Spinal cord (tissue), 10 donors: ENCODE measurements around the gene MYPN. TPM values are rescaled to one million over a fixed set of nuclear protein-coding genes. Genes with fewer than 3 reads are reported as not detected.

Experiments used
- DNase-seq, 6 donors: peaks; one replicate each; pipeline versions ENCODE4 v3.0.0 to v3.0.0-alpha.2; 2013 to 2015; ENCODE audit warnings: low spot score in 6 of 6, low read depth in 4 of 6
- H3K27ac ChIP-seq: one replicate; pipeline ENCODE4 v1.5.1; 2013; ENCODE audit warnings: low read depth, low read length, control low read depth
- H3K27me3 ChIP-seq: one replicate; pipeline ENCODE4 v1.6.1; 2013; ENCODE audit warnings: low read length; ENCODE audit not compliant: control insufficient read depth, insufficient read depth
- H3K36me3 ChIP-seq: one replicate; pipeline ENCODE4 v1.6.1; 2013; ENCODE audit warnings: low read length; ENCODE audit not compliant: control insufficient read depth, insufficient read depth
- H3K4me1 ChIP-seq: one replicate; pipeline ENCODE4 v1.6.1; 2013; ENCODE audit warnings: low read length; ENCODE audit not compliant: control insufficient read depth, insufficient read depth
- H3K4me3 ChIP-seq: one replicate; pipeline ENCODE4 v1.5.1; 2013; ENCODE audit warnings: low read depth, low read length, control low read depth
- H3K9me3 ChIP-seq: one replicate; pipeline ENCODE4 v1.6.1; 2013; ENCODE audit warnings: low read length; ENCODE audit not compliant: control insufficient read depth, insufficient read depth
- whole genome bisulfite sequencing: methylation state at CpG from one replicate; pipeline ENCODE4 v1.1.5; 2013; ENCODE audit warnings: missing lambda C conversion rate; ENCODE audit not compliant: insufficient coverage; 5-methylcytosine and 5-hydroxymethylcytosine counted together
- polyA plus RNA-seq, 2 donors: library from polyadenylated mRNA; unstranded; fragments of 120-200 nt; gene quantifications; one replicate each; pipeline ENCODE4 v1.2.1, GENCODE V29; 2013; ENCODE audit not compliant: insufficient read length in 2 of 2
- total RNA-seq, 2 donors: library from RNA; depleted of rRNA in 1 of 2; stranded (reverse); fragments of 120-200 nt in 1 of 2; fragments of >200 nt in 1 of 2; gene quantifications; one replicate each; pipeline versions ENCODE4 v1.2.3 to v1.2.4, GENCODE V29; 2013 to 2014
- donor health status: healthy.

The MYPN gene
- total and polyA plus RNA-seq, 4 donors = 0.06 to 0.23 (median 0.10) TPM; not detected in 1

- H3K4me1 ChIP-seq = no peaks in the 10 kb centered on the region
- H3K27me3 ChIP-seq = no peaks in the 10 kb centered on the region
- H3K36me3 ChIP-seq = no peaks in the 10 kb centered on the region
- no peaks in the 10 kb centered on the region for H3K9me3 ChIP-seq
- no peak overlapping the region for H3K27ac ChIP-seq
- DNase-seq = no peak
- H3K4me3 ChIP-seq = no peak overlapping the region
These were observed 115.5 kb downstream of the MYPN start for GRCh38 chr10:68224810-68225209.

- Histone ChIP-seq H3K27me3 (no peaks in the 10 kb centered on the region), H3K4me3 (no peak overlapping the region), H3K27ac (no peak overlapping the region), H3K4me1 (peaks cover 7% of the 10 kb centered on the region), H3K9me3 (no peaks in the 10 kb centered on the region), H3K36me3 (no peaks in the 10 kb centered on the region)
- no CpG with 5 or more reads among the region's 5 CpGs for WGBS
- no peak for DNase-seq
These were observed 121.0 kb downstream of the MYPN start for GRCh38 chr10:68230268-68230667.

- Histone ChIP-seq H3K27ac (peak overlapping the region; percentile 87), H3K36me3 (no peaks in the 10 kb centered on the region), H3K4me1 (peaks cover 7% of the 10 kb centered on the region), H3K27me3 (no peaks in the 10 kb centered on the region), H3K9me3 (no peaks in the 10 kb centered on the region), H3K4me3 (peak overlapping the region; percentile 83)
- WGBS = under 1% methylated on average over 74 of the region's 81 CpGs
- peak; percentile 60 to 94 (median 72) for DNase-seq
These were observed 122.0 kb downstream of the MYPN start for GRCh38 chr10:68231106-68231816.

GRCh38 chr10:68231817-68232251, 122.5 kb downstream of the MYPN start, which contains the start of gene ATOH7:
TSS of gene ATOH7 (minus strand) at chr10:68232113. CDS start at chr10:68231677, 436 bp downstream.
- peak in 1 of 6 donors; percentile 31 for DNase-seq
- 9% methylated on average over 5 of the region's 13 CpGs for WGBS
- H3K27ac ChIP-seq = peak within 1 kb of the TSS; percentile 87

GRCh38 chr10:68233046-68233445, 123.8 kb downstream of the MYPN start:
- no peak for DNase-seq
- Histone ChIP-seq H3K27me3 (no peaks in the 10 kb centered on the region), H3K36me3 (no peaks in the 10 kb centered on the region), H3K27ac (no peak overlapping the region), H3K4me1 (peaks cover 7% of the 10 kb centered on the region), H3K9me3 (no peaks in the 10 kb centered on the region), H3K4me3 (no peak overlapping the region)
- no CpG with 5 or more reads among the region's 3 CpGs for WGBS

More at GRCh38 chr10:68231817-68232251, 122.5 kb downstream of the MYPN start, which contains the start of gene ATOH7:
- Histone ChIP-seq H3K4me3 (peak within 1 kb of the TSS; percentile 83), H3K36me3 (no peaks in the 10 kb centered on the region), H3K27me3 (no peaks in the 10 kb centered on the region), H3K9me3 (no peaks in the 10 kb centered on the region), H3K4me1 (peaks cover 7% of the 10 kb centered on the region)

GRCh38 chr10:68235111-68235510, 125.8 kb downstream of the MYPN start:
- no peak for DNase-seq
- H3K4me3 ChIP-seq = no peak overlapping the region
- WGBS = no CpG with 5 or more reads among the region's 2 CpGs

GRCh38 chr10:68235581-68235980, 126.3 kb downstream of the MYPN start:
- H3K27me3 ChIP-seq = no peaks in the 10 kb centered on the region
- no peaks in the 10 kb centered on the region for H3K36me3 ChIP-seq
- DNase-seq = peak in 1 of 6 donors; percentile 62

More at GRCh38 chr10:68235111-68235510, 125.8 kb downstream of the MYPN start:
- H3K27me3 ChIP-seq = no peaks in the 10 kb centered on the region
- H3K27ac ChIP-seq = no peak overlapping the region
- peaks cover 12% of the 10 kb centered on the region for H3K4me1 ChIP-seq
- H3K36me3 ChIP-seq = no peaks in the 10 kb centered on the region
- H3K9me3 ChIP-seq = no peaks in the 10 kb centered on the region

GRCh38 chr10:68237173-68237572, 127.9 kb downstream of the MYPN start:
- Histone ChIP-seq H3K9me3 (no peaks in the 10 kb centered on the region), H3K4me1 (peaks cover 5% of the 10 kb centered on the region), H3K36me3 (no peaks in the 10 kb centered on the region), H3K27me3 (no peaks in the 10 kb centered on the region), H3K4me3 (no peak overlapping the region), H3K27ac (no peak overlapping the region)
- DNase-seq = no peak
- 100% methylated on average over 1 of the region's 3 CpGs for WGBS

More at GRCh38 chr10:68235581-68235980, 126.3 kb downstream of the MYPN start:
- H3K9me3 ChIP-seq = no peaks in the 10 kb centered on the region
- H3K4me3 ChIP-seq = no peak overlapping the region
- H3K27ac ChIP-seq = no peak overlapping the region
- peaks cover 12% of the 10 kb centered on the region for H3K4me1 ChIP-seq

- H3K27ac ChIP-seq = no peak overlapping the region
- H3K4me3 ChIP-seq = no peak overlapping the region
- H3K4me1 ChIP-seq = peaks cover 4% of the 10 kb centered on the region
- WGBS = 94% methylated on average over 6 of the region's 6 CpGs
- no peaks in the 10 kb centered on the region for H3K9me3 ChIP-seq
- no peak for DNase-seq
- H3K27me3 ChIP-seq = no peaks in the 10 kb centered on the region
- H3K36me3 ChIP-seq = no peaks in the 10 kb centered on the region
These were observed 129.1 kb downstream of the MYPN start for GRCh38 chr10:68238371-68238770.

GRCh38 chr10:68239069-68239468, 129.8 kb downstream of the MYPN start:
- H3K27ac ChIP-seq = no peak overlapping the region
- DNase-seq = no peak
- no peaks in the 10 kb centered on the region for H3K36me3 ChIP-seq
- H3K4me1 ChIP-seq = peaks cover 4% of the 10 kb centered on the region
- no peaks in the 10 kb centered on the region for H3K9me3 ChIP-seq
- 95% methylated on average over 2 of the region's 5 CpGs for WGBS
- no peaks in the 10 kb centered on the region for H3K27me3 ChIP-seq
- H3K4me3 ChIP-seq = no peak overlapping the region
